ENCODE data around the gene RNASE3.
"Not testable (repeated sequence)": the region's sequence is repeated elsewhere in the genome, so short reads cannot be mapped to it uniquely, and the experiment has no call there.

Gene RNASE3

GRCh38 chr14:20904393-20905029, 13.3 kb downstream of the RNASE3 start:
- intact Hi-C loops (cut with DNase I): no loop called here
- DNase-seq: peak in 2 of 42 donors; percentile 9 to 60

GRCh38 chr14:20905676-20906075, 14.5 kb downstream of the RNASE3 start:
- DNase-seq: no peak
- intact Hi-C loops (cut with DNase I): no loop called here

DNA sequence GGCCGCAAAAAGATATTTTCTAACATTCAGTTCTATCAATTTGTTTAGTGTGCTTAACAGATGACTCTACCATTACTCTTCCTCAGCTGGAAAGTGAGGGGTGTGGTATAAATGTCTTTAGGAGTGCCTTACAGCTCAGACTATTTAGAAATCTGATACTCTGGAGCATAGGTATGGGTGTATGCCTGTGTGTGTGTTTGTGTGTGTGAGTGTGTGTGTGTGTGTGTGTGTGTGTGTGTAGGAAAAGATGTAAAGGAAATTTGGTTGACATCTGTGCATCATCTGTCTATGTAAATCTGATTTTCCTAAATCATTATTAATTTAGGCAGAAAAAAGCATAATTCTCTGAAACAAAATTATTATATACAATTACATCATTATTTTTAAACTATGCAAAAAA, 16.0 kb downstream of the RNASE3 start:
- intact Hi-C loops (cut with DNase I): no loop called here
- DNase-seq: no peak

GRCh38 chr14:20910822-20911221, 19.6 kb downstream of the RNASE3 start:
- DNase-seq; intact Hi-C loops (cut with DNase I): not testable (repeated sequence)

DNA sequence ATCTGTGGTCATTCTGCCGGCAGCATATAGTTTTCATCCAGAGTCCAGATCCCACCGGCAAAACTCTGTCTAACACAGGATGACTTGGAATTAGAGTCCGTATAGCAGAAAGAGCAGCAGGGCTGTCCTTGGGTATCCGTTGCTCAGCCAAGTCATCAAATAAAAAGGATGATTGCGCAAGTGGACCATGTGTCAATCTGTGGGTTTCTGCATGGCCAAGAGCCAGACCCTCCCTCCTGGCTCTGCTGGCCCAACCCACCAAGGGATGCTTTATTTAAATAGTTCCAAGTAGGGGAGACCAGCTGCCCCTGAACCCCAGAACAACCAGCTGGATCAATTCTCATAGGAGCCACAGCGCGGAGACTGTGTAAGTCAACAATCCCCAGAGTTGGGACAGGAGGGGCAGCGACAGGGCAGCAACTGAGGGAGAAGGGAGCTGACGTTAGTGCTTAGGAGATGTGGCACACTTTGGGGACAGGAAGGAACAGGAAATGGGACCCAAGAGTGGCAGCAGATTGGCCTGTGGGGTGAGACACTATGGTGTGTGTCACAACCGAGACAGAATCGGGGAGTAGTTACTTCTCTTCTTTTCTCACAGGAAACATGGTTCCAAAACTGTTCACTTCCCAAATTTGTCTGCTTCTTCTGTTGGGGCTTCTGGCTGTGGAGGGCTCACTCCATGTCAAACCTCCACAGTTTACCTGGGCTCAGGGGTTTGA, 28.0 kb downstream of the RNASE3 start:
- DNase-seq: peak in 20 of 42 donors; percentile 4 to 48 (median 16)

GRCh38 chr14:20923766-20924297, 32.6 kb downstream of the RNASE3 start:
- DNase-seq; intact Hi-C loops (cut with DNase I): not testable (repeated sequence)

More for the DNA sequence above, 28.0 kb downstream of the RNASE3 start:
- intact Hi-C loops (cut with DNase I): not testable (repeated sequence)

DNA sequence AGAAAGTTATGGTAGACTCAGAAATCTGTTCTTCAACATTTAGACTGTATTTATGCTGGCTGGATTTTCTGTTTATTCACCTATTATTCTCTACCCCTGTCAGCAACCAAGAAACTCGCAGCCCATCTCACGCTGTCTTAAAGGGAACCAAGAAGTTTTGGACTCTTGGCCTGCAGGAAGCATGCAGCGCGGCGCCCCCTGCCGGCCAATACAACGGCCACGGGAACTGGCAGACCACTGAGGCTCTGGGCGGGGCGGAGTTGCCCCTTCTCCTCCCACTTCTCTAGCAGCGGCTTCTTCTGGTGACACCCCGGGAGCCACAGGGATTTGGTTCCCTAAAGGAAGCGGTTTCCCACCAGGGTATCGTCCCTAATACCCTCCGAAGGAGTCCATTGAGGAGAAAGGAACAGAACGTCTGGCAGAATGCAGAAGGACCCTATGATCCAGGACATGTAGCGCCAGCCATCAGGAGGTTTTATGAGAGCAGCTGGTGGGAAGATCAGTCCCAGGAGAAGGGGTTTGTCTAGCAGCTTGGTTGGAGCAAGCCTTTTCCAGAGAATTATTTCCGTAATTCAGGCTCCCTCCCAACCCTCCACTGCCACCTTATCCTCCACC, 43.1 kb downstream of the RNASE3 start:
- DNase-seq: peak in 35 of 42 donors; percentile 5 to 75 (median 34)
- intact Hi-C loops (cut with DNase I): no loop called here

DNA sequence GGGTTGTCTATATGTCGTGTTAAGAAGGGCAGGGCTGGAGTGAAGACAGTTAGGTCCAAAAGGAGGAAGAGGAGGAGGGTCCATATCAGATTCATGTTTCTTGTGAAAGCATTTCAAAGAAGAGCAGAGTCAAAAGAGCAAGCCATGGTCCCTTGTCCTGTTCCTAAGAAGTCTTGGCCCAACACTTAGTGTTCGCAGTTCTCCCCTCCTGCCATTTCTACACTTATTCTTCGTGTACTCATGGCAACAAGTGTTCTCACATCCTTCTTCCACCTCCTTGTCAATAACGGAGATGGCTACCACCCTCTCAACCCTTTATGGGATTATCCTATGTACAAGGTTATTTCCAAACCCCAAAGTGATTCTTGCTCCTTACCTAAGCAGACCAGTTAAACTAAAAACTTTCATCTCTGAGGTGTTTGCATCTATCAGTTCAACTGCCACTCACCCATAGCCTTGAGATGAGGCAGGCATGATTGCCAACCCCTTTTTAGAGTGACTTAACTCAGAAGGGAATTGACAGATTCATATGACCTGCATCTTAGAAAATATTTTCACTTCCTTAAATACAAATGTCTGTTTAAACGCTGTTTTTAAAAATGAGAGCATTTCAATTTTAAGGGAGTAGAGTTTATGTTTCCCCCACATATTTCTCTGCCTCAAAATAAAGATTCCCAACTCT, 44.3 kb downstream of the RNASE3 start:
- intact Hi-C loops (cut with DNase I): no loop called here
- no peak for DNase-seq
